ENCODE data around the gene TMEM72.

TMEM72 gene

DNA sequence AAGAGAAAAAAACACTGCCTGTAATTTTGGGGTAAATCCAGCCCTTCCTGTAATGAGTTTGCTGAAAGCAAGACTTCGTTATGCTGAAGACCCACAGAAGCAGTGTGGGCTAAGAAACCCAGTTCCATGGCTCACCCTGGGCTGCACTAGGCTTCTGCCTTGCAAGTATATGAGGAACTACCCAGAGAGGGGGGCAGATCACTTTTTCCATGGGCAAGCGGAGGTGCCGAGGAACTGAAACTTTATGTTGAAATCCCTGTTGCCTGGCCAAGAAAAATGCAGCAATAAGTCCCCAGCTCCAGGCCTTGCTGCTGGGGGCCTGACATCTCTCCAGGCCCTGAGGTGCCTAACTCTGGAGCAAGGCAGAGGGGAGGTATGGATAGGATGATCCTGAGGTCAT lies 57.0 kb downstream of the TMEM72 start:
- DNase-seq (ENCODE audit: low spot score), result no peak

- DNase-seq (ENCODE audit: low spot score), result no peak
Measured at GRCh38 chr10:44968500-44969400, 57.6 kb downstream of the TMEM72 start.

DNA sequence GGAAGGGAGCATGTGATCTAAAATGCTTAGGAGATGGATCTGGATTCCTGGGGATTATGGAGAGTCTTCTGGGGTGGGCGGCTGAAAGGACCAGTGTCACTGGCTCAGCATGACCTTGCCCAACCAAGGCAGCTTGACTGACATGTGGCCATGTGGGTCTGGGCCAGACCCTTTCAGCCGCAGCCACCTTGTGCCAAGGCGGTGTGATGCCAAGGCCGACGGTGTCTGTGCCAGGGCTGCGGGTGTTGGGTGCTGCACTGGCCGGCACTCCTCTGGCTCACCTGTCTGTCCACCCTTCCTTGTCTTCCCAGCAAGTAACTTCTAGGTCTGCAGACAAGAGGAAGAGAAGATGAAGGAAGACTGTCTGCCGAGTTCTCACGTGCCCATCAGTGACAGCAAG lies 58.7 kb downstream of the TMEM72 start:
- DNase-seq (ENCODE audit: low spot score), result no peak

DNA sequence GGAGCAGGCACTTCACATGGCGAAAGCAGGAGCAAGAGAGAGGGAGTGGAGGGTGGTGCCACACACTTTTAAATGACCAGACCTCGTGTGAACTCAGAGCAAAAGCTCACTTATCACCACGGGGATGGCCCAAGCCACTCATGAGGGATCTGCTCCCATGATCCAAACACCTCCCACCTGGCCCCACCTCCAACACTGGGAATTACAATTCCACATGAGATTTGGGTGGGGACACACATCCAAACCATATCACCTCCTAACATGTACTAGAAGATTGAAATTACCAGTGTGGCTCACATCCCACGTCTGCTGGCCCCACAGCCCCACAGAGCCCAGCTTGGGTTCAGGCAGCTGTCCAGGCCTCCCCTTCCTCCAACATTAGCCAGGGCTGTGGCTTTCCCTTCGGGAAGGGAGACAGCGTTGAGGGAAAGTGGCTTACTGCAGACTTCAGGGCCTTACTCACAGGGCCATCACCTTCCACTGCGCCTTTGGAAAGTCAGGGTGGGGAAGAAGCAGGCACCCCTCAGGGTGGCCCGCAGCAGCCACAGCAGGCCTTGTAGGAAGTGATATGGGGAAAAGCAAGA lies 59.8 kb downstream of the TMEM72 start:
- no peak for DNase-seq (ENCODE audit: low spot score)

- no peak for DNase-seq (ENCODE audit: low spot score)
Measured at GRCh38 chr10:44971434-44971833, 60.3 kb downstream of the TMEM72 start.

GRCh38 chr10:44971935-44972757 lies 61.0 kb downstream of the TMEM72 start:
- DNase-seq (ENCODE audit: low spot score), result no peak

- no peak for DNase-seq (ENCODE audit: low spot score)
Measured at GRCh38 chr10:44972874-44973306, 61.8 kb downstream of the TMEM72 start.

- no peak for DNase-seq (ENCODE audit: low spot score)
Measured at GRCh38 chr10:44973323-44974081, 62.4 kb downstream of the TMEM72 start.

DNA sequence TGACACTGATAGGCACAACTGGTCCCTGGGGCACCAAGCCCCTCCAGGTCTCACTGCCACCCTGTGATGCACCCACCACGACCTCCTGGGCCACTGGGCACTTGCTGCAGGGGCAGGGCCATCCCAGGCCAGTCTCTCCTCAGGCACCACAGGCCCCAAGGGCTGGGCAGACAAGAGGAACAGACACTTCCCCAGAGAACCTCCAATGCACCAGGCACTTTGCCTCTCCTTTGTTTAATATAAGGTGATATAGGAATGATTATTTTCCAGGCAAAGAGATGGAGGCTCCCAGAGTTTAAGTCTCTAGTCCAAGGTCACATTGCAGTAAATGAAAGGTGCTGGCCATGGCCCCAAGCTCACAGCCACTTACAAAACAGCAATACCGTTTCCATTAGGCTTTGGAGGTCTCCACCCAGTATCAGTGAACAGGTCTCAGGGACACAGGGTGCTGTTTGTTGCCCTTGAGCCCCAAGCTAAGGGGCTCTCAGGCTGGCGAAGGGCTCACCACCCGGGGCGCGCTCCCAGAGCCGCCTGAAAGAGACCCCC lies 63.0 kb downstream of the TMEM72 start:
- no peak for DNase-seq (ENCODE audit: low spot score)

GRCh38 chr10:44974628-44975430 lies 63.7 kb downstream of the TMEM72 start:
- DNase-seq (ENCODE audit: low spot score), result peak; percentile 64

DNA sequence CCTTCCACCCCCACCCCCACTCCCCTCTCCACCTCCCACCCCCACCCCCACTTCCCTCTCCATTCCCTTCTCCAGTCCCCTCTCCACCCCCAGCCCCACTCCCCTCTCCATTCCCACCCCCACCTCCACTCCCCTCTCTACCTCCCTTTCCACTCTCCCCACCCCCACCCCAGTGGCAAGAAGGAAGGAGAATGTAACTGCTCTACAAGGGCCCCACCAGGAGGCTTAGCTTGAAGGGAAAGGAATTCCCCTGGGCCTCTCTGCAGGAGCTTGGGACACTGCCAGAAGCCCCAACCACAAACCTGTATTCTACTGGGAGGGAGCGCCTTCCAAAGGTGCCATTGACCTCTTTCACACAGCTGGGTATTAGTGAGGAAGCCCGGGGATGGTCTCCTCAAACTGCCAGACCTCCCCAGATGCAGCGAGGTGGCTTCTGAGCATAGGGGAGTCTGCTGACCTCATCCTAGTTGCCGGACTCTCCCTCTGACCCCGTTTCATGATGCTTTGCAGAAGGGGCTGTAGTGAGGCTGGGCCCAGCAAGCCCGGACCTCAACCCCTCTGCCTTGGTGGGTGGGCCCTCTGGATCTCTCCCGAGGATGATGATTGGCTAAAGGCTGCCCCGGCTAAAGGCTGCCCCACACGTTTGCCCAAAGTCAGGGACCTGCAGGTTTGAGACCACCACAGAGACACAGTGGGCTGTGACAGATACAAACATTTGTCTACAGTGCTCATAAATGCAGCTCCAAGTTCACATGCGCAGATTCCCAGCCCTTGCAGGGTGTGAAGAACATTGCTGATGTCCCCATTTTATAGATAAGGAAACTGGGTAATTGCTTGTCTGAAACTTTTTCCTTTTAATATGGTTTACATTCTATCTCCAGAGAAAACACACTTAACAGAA lies 64.5 kb downstream of the TMEM72 start:
- no peak for DNase-seq (ENCODE audit: low spot score)

- DNase-seq (ENCODE audit: low spot score), result no peak
Measured at GRCh38 chr10:44976352-44977198, 65.4 kb downstream of the TMEM72 start.

DNA sequence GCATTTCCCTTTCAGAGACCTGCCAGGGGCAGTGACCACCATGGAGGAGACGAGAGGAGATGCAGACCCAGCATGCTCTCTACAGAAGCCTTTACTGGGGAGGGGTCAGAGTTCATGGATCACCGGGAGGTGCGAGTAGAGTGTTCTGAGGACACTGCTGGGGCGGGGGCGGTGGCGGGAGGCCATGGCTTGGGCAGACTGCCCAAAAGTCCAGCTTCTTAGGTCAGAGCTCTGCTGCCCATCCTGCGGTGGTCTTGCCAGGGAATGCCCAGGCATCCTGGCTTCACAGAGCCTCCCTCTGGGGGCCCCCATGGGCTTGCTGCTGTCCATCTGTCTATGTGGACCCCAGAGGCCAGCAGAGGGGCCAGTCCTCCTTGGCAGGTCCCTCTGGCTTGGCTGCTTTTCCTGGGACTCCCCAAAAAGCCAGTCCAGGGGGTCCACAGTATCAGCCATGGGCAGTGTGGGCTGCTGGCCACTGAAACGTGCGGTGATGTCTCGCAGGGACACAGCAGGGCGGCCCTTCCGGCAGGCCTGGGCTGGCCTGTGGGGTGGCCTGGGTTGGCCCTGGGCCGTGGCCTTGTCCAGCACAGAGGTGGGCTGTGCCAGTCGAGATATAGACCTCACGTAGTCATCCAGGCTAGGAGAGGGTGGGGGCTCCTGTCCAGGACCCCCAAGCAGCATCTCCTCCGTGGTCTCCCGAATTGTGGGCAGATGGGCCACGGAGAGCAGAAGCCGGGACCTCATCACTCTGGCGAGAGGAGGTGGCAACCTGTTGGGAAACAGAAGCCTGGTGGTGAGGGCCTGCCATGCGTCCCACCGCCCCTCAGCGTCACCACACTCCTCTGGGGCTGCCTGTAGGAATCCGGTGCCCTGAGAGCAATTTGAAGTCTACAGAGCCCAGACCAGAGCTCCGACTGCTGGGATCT lies 66.4 kb downstream of the TMEM72 start:
- no peak for DNase-seq (ENCODE audit: low spot score)

- DNase-seq (ENCODE audit: low spot score), result no peak
Measured at GRCh38 chr10:44978213-44978569, 67.1 kb downstream of the TMEM72 start.

GRCh38 chr10:44978570-44979280 lies 67.6 kb downstream of the TMEM72 start, which contains the start of gene DEPP1:
TSS of gene DEPP1 (minus strand) at chr10:44978809. CDS start at chr10:44978030, 779 bp downstream.
- peak; percentile 64 for DNase-seq (ENCODE audit: low spot score)

GRCh38 chr10:44979281-44980191 lies 68.4 kb downstream of the TMEM72 start:
- DNase-seq (ENCODE audit: low spot score), result no peak

Data from HuH-7.5 (cell line).